ENCODE results near the gene ALDH1L1.

Gene ALDH1L1

GRCh38 chr3:126060613-126061145 is 119.7 kb downstream of the ALDH1L1 start:
- DNase-seq, result no peak
- Histone ChIP-seq H3K27me3 (no peaks in the 10 kb centered on the region), H3K4me3 (ENCODE audit: low read depth, low read length) (no peak overlapping the region), H3K36me3 (no peaks in the 10 kb centered on the region), H3K4me1 (no peaks in the 10 kb centered on the region), H3K9me3 (no peaks in the 10 kb centered on the region)
- no peak for TF ChIP-seq CTCF (IDR thresholded peaks at IDR 0.05; ENCODE audit: low read depth, low read length)

- Histone ChIP-seq H3K27me3 (no peaks in the 10 kb centered on the region), H3K36me3 (no peaks in the 10 kb centered on the region), H3K4me1 (no peaks in the 10 kb centered on the region), H3K9me3 (no peaks in the 10 kb centered on the region), H3K4me3 (ENCODE audit: low read depth, low read length) (no peak overlapping the region)
- DNase-seq, result no peak
- TF ChIP-seq CTCF (IDR thresholded peaks at IDR 0.05; ENCODE audit: low read depth, low read length), result no peak
Observed at GRCh38 chr3:126058666-126059065, 121.7 kb downstream of the ALDH1L1 start.

- Histone ChIP-seq H3K9me3 (no peaks in the 10 kb centered on the region), H3K4me1 (no peaks in the 10 kb centered on the region), H3K4me3 (ENCODE audit: low read depth, low read length) (no peak overlapping the region), H3K27me3 (no peaks in the 10 kb centered on the region), H3K36me3 (no peaks in the 10 kb centered on the region)
- TF ChIP-seq CTCF (IDR thresholded peaks at IDR 0.05; ENCODE audit: low read depth, low read length), result no peak
- DNase-seq, result no peak
Observed at GRCh38 chr3:126057936-126058335, 122.5 kb downstream of the ALDH1L1 start.

GRCh38 chr3:126057501-126057819 is 122.9 kb downstream of the ALDH1L1 start:
- DNase-seq, result no peak
- Histone ChIP-seq H3K36me3 (no peaks in the 10 kb centered on the region), H3K4me3 (ENCODE audit: low read depth, low read length) (no peak overlapping the region), H3K27me3 (no peaks in the 10 kb centered on the region), H3K4me1 (no peaks in the 10 kb centered on the region), H3K9me3 (no peaks in the 10 kb centered on the region)
- TF ChIP-seq CTCF (IDR thresholded peaks at IDR 0.05; ENCODE audit: low read depth, low read length), result no peak

GRCh38 chr3:126056681-126057500 is 123.5 kb downstream of the ALDH1L1 start:
- no peak for DNase-seq
- Histone ChIP-seq H3K27me3 (no peaks in the 10 kb centered on the region), H3K36me3 (no peaks in the 10 kb centered on the region), H3K4me3 (ENCODE audit: low read depth, low read length) (no peak overlapping the region), H3K4me1 (no peaks in the 10 kb centered on the region), H3K9me3 (no peaks in the 10 kb centered on the region)
- no peak for TF ChIP-seq CTCF (IDR thresholded peaks at IDR 0.05; ENCODE audit: low read depth, low read length)

- no peak for DNase-seq
Observed at GRCh38 chr3:126056088-126056487, 124.3 kb downstream of the ALDH1L1 start.

More at GRCh38 chr3:126056088-126056487, 124.3 kb downstream of the ALDH1L1 start:
- Histone ChIP-seq H3K4me1 (no peaks in the 10 kb centered on the region), H3K36me3 (no peaks in the 10 kb centered on the region), H3K4me3 (ENCODE audit: low read depth, low read length) (no peak overlapping the region), H3K9me3 (no peaks in the 10 kb centered on the region), H3K27me3 (no peaks in the 10 kb centered on the region)
- no peak for TF ChIP-seq CTCF (IDR thresholded peaks at IDR 0.05; ENCODE audit: low read depth, low read length)

All from BE2C (cell line).